Measurements from ENCODE around the gene CDK5. TPM values are rescaled to one million over a fixed set of nuclear protein-coding genes. Genes with fewer than 3 reads are reported as not detected.
A peak's percentile ranks its signal among the peaks of the same experiment; 100 is the strongest.

Gene CDK5
- polyA plus RNA-seq, 1 donor (not counting 4 experiments of a cell fraction or from before 2014, with no cell fraction given) = 19.3 TPM

DNA sequence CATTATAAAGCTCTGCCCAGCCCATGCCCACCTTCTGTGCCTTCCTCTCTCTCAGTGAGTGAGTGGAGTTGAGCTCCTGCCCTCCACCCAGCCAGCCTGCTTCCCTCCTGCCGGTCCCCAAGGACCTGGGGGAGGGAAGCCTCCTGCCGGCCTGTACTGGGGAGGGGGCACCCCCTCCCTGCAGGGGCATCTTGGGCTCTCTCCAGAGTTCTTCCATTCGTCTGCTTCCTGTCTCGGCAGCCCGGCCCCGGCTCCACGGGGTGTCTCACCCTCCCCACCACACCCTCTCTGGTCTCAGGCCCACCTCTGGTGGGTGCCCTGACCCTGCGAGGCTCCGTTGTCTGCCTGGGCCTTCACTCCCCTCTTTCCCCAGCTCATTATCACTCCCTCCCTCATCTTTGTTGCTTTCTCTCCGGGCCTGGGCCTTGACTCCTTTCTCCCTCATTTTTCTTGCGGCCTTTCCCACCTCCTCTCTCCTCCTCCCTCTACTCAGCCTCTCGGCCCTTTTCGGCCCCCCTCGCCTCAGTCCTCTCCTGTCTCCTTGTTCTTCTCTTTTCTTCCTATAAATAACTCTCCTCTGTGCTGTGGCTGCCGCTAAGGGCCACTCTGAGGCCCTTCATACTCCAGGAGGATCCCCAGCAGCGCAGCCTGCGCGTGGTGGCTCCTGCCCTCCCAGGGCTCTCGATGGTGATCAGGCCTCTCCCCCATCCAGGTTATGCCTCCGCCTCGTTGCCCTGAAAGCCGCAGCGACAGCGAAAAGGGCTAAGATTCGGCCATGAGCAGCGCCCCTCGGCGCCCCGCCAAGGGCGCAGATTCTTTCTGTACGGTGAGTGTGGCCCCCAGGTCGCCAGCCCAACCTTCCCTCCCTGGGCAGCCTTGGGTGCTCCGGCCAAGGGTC, 3.8 kb upstream of the CDK5 start:
- no peak for TF ChIP-seq EZH2 (IDR thresholded peaks at IDR 0.05; ENCODE audit: low read length)
- TF ChIP-seq, protein P1, sequence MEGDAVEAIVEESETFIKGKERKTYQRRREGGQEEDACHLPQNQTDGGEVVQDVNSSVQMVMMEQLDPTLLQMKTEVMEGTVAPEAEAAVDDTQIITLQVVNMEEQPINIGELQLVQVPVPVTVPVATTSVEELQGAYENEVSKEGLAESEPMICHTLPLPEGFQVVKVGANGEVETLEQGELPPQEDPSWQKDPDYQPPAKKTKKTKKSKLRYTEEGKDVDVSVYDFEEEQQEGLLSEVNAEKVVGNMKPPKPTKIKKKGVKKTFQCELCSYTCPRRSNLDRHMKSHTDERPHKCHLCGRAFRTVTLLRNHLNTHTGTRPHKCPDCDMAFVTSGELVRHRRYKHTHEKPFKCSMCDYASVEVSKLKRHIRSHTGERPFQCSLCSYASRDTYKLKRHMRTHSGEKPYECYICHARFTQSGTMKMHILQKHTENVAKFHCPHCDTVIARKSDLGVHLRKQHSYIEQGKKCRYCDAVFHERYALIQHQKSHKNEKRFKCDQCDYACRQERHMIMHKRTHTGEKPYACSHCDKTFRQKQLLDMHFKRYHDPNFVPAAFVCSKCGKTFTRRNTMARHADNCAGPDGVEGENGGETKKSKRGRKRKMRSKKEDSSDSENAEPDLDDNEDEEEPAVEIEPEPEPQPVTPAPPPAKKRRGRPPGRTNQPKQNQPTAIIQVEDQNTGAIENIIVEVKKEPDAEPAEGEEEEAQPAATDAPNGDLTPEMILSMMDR (optimal IDR thresholded peaks at IDR 0.05 in 1 of 3, IDR thresholded peaks at IDR 0.05 in 1 of 3, conservative IDR thresholded peaks at IDR 0.05 in 1 of 3; ENCODE audit: extremely low read depth in 1 of 3, insufficient read depth in 2 of 3, low read length in 3 of 3) = no peak
- peaks cover 43% of the 10 kb centered on the region for H3K4me1 ChIP-seq (ENCODE audit: control insufficient read depth, extremely low read depth, insufficient read depth, low read length)
- peaks cover 10 to 18% of the 10 kb centered on the region in 2 experiments for H3K36me3 ChIP-seq (ENCODE audit: control insufficient read depth in 2 of 2, extremely low read depth in 1 of 2, insufficient read depth in 2 of 2, low read length in 2 of 2)
- H2AFZ ChIP-seq (ENCODE audit: control insufficient read depth, low read length) = no peak overlapping the region
- DNase-seq (ENCODE audit: low read depth, low spot score) = no peak
- no peaks in the 10 kb centered on the region for H4K20me1 ChIP-seq (ENCODE audit: control insufficient read depth, extremely low read depth, insufficient read depth, low read length)
- no peak overlapping the region for H3K4me2 ChIP-seq (ENCODE audit: control insufficient read depth, extremely low read depth, insufficient read depth, low read depth, low read length)
- no peaks in the 10 kb centered on the region for H3K9me3 ChIP-seq (ENCODE audit: control insufficient read depth, low read depth, low read length)
- dilution Hi-C loops (cut with MboI; ENCODE audit: extremely low pct_ligation_motif_present, low sequenced_read_pairs) = no loop called here
- H3K9me1 ChIP-seq (ENCODE audit: control insufficient read depth, extremely low read depth, insufficient read depth, low read length) = peaks cover 4% of the 10 kb centered on the region
- no peak overlapping the region for H3K4me3 ChIP-seq (ENCODE audit: control insufficient read depth in 2 of 3, extremely low read depth in 1 of 3, insufficient read depth in 2 of 3, low read depth in 1 of 3, low read length in 3 of 3)
- peaks cover 35% of the 10 kb centered on the region for H3K79me2 ChIP-seq (ENCODE audit: control insufficient read depth, insufficient read depth, low read length)
- no peaks in the 10 kb centered on the region for H3K27me3 ChIP-seq (ENCODE audit: control insufficient read depth, extremely low read depth, insufficient read depth, low read length)
- H3K27ac ChIP-seq (ENCODE audit: control insufficient read depth, insufficient read depth, low read length) = no peak overlapping the region
- no peak for FAIRE-seq
- H3K9ac ChIP-seq (ENCODE audit: control insufficient read depth, extremely low read depth, insufficient read depth, low read length) = no peak overlapping the region

DNA sequence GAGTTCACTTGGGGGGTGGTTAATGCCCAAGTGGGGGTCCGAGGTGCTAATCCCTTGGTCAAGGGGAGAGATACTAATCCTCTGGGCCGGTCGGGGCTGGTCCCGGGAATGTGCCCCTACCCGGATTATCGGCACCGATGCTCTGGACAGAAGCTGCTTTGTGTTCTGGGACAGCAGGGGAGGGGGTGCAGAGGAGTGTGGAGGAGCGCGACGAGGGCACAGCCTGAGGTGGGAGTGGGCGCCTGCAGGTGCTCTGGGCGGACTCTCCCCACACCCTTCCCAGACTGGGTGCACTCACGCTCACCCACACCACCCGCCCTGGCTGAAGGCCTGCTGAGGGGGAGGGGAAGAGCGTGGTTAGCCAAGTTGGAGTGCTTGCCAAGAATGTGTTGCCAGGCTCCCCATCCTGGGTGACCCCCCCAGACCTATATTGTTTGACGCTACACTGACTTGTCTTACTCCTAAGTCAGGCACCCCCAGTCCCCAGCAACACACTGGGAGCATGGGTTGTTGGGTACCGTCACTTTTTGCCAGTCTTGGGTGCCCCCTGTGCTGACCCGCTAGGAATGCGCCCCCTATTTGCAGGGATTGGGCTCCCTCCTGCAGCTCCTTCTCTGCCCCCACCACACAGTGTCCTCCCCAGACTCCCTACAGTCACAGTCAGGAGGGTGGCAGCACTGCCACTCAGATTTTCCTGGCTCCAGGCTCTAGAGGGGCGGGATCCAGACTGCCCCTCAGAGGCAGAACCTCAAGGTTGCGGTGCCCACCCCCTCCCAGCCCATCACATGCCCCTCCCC, 2.9 kb upstream of the CDK5 start:
- peaks cover 35% of the 10 kb centered on the region for H3K79me2 ChIP-seq (ENCODE audit: control insufficient read depth, insufficient read depth, low read length)
- H3K9me3 ChIP-seq (ENCODE audit: control insufficient read depth, low read depth, low read length) = no peaks in the 10 kb centered on the region
- DNase-seq (ENCODE audit: low read depth, low spot score) (no peak), FAIRE-seq (no peak)
- peaks cover 8 to 21% of the 10 kb centered on the region in 2 experiments for H3K36me3 ChIP-seq (ENCODE audit: control insufficient read depth in 2 of 2, extremely low read depth in 1 of 2, insufficient read depth in 2 of 2, low read length in 2 of 2)
- H3K27ac ChIP-seq (ENCODE audit: control insufficient read depth, insufficient read depth, low read length) = peak overlapping the region; percentile 95
- H4K20me1 ChIP-seq (ENCODE audit: control insufficient read depth, extremely low read depth, insufficient read depth, low read length) = no peaks in the 10 kb centered on the region
- peak overlapping the region; percentile 67 to 81 (median 70) for H3K4me3 ChIP-seq (ENCODE audit: control insufficient read depth in 2 of 3, extremely low read depth in 1 of 3, insufficient read depth in 2 of 3, low read depth in 1 of 3, low read length in 3 of 3)
- H3K9ac ChIP-seq (ENCODE audit: control insufficient read depth, extremely low read depth, insufficient read depth, low read length) = peak overlapping the region; percentile 77
- peaks cover 4% of the 10 kb centered on the region for H3K9me1 ChIP-seq (ENCODE audit: control insufficient read depth, extremely low read depth, insufficient read depth, low read length)
- H3K27me3 ChIP-seq (ENCODE audit: control insufficient read depth, extremely low read depth, insufficient read depth, low read length) = no peaks in the 10 kb centered on the region
- H2AFZ ChIP-seq (ENCODE audit: control insufficient read depth, low read length) = no peak overlapping the region
- peak overlapping the region; percentile 93 for H3K4me2 ChIP-seq (ENCODE audit: control insufficient read depth, extremely low read depth, insufficient read depth, low read depth, low read length)
- dilution Hi-C loops (cut with MboI; ENCODE audit: extremely low pct_ligation_motif_present, low sequenced_read_pairs) = no loop called here
- TF ChIP-seq EZH2 (IDR thresholded peaks at IDR 0.05; ENCODE audit: low read length) = no peak
- TF ChIP-seq, protein P1 (optimal IDR thresholded peaks at IDR 0.05 in 1 of 3, IDR thresholded peaks at IDR 0.05 in 1 of 3, conservative IDR thresholded peaks at IDR 0.05 in 1 of 3; ENCODE audit: extremely low read depth in 1 of 3, insufficient read depth in 2 of 3, low read length in 3 of 3) = no peak
- H3K4me1 ChIP-seq (ENCODE audit: control insufficient read depth, extremely low read depth, insufficient read depth, low read length) = peaks cover 43% of the 10 kb centered on the region

All from keratinocyte (primary cell).